Psoas muscle (tissue), 8 donors: ENCODE measurements around the gene KRTAP8-1. TPM values are rescaled to one million over a fixed set of nuclear protein-coding genes. Genes with fewer than 3 reads are reported as not detected.

Experiments used
- ATAC-seq, 4 donors: fragments of 200-7000 bp; cut with Tn5 transposase; one replicate each; pipeline ENCODE4 v1.9.1; 2020; ENCODE audit warnings: moderate library complexity in 3 of 4, mild to moderate bottlenecking in 2 of 4
- DNase-seq, 2 donors: peaks; one replicate each; pipeline ENCODE4 v3.0.0-alpha.2; 2020
- H3K27ac ChIP-seq: fragments of 200-600 bp; one replicate; pipeline ENCODE4 v1.8.0; 2022
- H3K27me3 ChIP-seq, 3 donors: fragments of 200-600 bp in 1 of 3; one replicate each; pipeline versions ENCODE4 v1.6.1 to v1.8.0; 2013 to 2022; ENCODE audit warnings: low read length in 2 of 3, mild to moderate bottlenecking in 2 of 3, moderate library complexity in 1 of 3; ENCODE audit not compliant: insufficient read depth in 3 of 3
- H3K36me3 ChIP-seq, 2 donors: fragments of 200-600 bp in 1 of 2; one replicate each; pipeline versions ENCODE4 v1.6.1 to v1.8.0; 2013 to 2022; ENCODE audit warnings: low read depth in 1 of 2, mild to moderate bottlenecking in 1 of 2, moderate library complexity in 1 of 2; ENCODE audit not compliant: insufficient read depth in 1 of 2
- H3K4me1 ChIP-seq: fragments of 200-600 bp; one replicate; pipeline ENCODE4 v1.8.0; 2022
- H3K4me3 ChIP-seq: fragments of 200-600 bp; one replicate; pipeline ENCODE4 v1.8.0; 2022; ENCODE audit warnings: mild to moderate bottlenecking
- H3K9me3 ChIP-seq: fragments of 200-600 bp; one replicate; pipeline ENCODE4 v1.8.0; 2022
- WGBS, 3 donors: extraction: QIAGEN DNeasy Blood & Tissue Kit; methylation state at CpG; one replicate each; pipeline versions ENCODE4 v1.1.6 to v1.1.7; 2013; 5-methylcytosine and 5-hydroxymethylcytosine counted together
- intact Hi-C, 2 donors: fragments of 100-400 bp; cut with DNase I; formaldehyde crosslinking; loops; one replicate each; pipeline versions ENCODE4 v1.11.0 to v1.14.2; 2022
- polyA plus RNA-seq, 3 donors: library from polyadenylated mRNA; stranded (reverse); fragments of 200-250 nt; gene quantifications; one replicate each; pipeline ENCODE4 v1.2.3, GENCODE V29; 2013
- total RNA-seq, 4 donors: library from RNA; stranded (reverse); fragmentation: NEBNext Ultra II Directional in 2 of 4; extraction: Animal tissue kit (Norgen Biotek cat#: 25700) in 2 of 4; gene quantifications; one replicate each; pipeline versions ENCODE4 v1.2.1 to v1.2.4, GENCODE V29; 2021 to 2023
- TF ChIP-seq, protein P1 (sequence below): fragments of 200-600 bp; IDR thresholded peaks from one replicate; pipeline ENCODE4 v1.8.0; 2022; ENCODE audit warnings: antibody characterized with exemption
- donor health status: healthy with polysubstance abuse.
- donor health status: DM: no; HTN: no; CAD: no; lungs with moderate emphysema.
- donor health status: Bipolar disorder and iron deficiency.
- donor health status: healthy.
- donor health status: DM: yes; HTN: yes; CAD: no.
- donor health status: DM: no; HTN: no; CAD: no.
- donor health status: DM: no; HTN: no; CAD: no.
- donor health status: DM: yes; HTN: yes; CAD: no.

KRTAP8-1 gene
- total and polyA plus RNA-seq, 7 donors, result not detected

DNA sequence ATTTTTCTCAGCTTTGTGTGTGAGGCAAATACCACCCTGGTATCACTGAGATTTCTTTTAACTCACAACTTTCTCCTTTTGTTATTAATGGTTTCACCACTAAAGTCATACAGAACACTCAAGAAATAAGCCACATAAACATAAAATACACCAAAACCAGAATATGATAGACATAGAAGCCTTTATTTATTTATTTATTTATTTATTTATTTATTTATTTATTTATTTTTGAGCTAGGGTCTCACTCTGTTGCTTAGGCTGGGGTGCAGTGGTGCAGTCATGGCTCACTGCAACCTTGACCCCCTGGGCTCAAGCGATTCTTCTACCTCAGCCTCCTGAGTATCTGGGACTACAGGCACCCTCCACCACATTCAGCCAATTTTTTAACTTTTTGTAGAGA, 12.5 kb downstream of the KRTAP8-1 start:
- no peaks in the 10 kb centered on the region for H3K4me1 ChIP-seq
- H3K9me3 ChIP-seq, result no peaks in the 10 kb centered on the region
- 79 to 86% (median 81%) methylated on average over 1 of the region's 1 CpG for WGBS, 3 donors
- no peaks in the 10 kb centered on the region for H3K27me3 ChIP-seq
- DNase-seq (no peak), ATAC-seq (no peak)
- intact Hi-C loops, result no loop called here
- no peak overlapping the region for H3K27ac ChIP-seq
- no peaks in the 10 kb centered on the region for H3K36me3 ChIP-seq
- TF ChIP-seq, protein P1, sequence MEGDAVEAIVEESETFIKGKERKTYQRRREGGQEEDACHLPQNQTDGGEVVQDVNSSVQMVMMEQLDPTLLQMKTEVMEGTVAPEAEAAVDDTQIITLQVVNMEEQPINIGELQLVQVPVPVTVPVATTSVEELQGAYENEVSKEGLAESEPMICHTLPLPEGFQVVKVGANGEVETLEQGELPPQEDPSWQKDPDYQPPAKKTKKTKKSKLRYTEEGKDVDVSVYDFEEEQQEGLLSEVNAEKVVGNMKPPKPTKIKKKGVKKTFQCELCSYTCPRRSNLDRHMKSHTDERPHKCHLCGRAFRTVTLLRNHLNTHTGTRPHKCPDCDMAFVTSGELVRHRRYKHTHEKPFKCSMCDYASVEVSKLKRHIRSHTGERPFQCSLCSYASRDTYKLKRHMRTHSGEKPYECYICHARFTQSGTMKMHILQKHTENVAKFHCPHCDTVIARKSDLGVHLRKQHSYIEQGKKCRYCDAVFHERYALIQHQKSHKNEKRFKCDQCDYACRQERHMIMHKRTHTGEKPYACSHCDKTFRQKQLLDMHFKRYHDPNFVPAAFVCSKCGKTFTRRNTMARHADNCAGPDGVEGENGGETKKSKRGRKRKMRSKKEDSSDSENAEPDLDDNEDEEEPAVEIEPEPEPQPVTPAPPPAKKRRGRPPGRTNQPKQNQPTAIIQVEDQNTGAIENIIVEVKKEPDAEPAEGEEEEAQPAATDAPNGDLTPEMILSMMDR, result no peak
- no peak overlapping the region for H3K4me3 ChIP-seq

DNA sequence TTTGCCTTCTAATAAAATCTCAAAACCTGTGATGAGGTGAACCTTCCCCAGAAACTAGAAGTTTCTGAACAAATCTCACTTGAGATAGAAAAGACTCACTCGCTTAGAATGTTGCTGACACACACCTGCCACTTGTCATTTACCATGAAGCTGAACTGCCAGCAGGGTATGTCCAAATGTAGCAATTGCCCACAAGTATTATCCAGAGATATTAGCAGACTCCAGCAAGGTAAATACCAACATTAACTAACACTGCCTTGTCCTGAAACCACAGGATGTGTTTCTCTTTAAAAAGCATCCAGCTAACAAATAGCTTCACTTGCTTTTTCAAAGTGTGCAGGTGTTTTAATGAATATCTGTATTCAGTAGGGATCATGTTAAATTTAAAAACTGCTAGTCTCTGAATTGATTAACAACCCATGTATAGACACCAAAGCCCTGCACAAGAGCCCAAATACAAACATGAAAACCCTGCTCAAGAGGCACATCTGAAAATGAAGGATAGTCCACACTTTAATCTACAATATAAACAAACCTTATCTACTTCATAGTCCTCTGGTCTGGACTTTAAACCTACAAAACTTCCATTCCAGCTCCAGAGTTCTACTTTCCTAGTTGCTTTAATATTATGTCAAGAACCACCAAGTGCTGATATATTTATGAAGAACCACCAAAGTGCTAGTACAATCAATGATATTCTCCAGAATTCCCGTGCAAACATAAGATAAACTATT, 19.3 kb downstream of the KRTAP8-1 start:
- H3K36me3 ChIP-seq, result no peaks in the 10 kb centered on the region
- no peak overlapping the region for H3K4me3 ChIP-seq
- TF ChIP-seq, protein P1, result no peak
- DNase-seq, result no peak
- H3K27ac ChIP-seq, result no peak overlapping the region
- 56 to 60% (median 57%) methylated on average over 2 of the region's 2 CpGs for WGBS, 3 donors
- H3K9me3 ChIP-seq, result no peaks in the 10 kb centered on the region
- no peaks in the 10 kb centered on the region for H3K4me1 ChIP-seq
- ATAC-seq, result no peak
- intact Hi-C loops, result no loop called here
- no peaks in the 10 kb centered on the region for H3K27me3 ChIP-seq

DNA sequence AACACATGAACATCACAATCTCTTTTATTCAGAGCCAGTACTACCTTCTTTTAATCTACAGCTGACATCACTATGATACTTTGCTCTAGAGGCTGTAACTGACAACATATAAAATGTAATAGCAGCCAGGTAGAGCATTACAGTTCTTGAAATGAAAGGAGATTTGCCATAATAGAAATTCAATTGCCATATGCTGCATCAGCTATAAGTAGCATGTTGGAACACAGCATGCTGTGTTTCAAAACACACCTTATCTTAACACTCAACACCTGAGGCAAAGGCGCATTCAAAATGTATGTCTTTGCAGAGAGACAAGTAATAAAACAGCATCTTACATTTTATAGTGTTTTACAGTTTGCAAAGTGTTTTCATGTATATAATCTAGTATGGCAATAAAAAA, 33.8 kb downstream of the KRTAP8-1 start:
- no peak overlapping the region for H3K27ac ChIP-seq
- H3K27me3 ChIP-seq, result no peaks in the 10 kb centered on the region
- H3K36me3 ChIP-seq, result no peaks in the 10 kb centered on the region
- DNase-seq (no peak), ATAC-seq (no peak)
- no peaks in the 10 kb centered on the region for H3K4me1 ChIP-seq
- H3K9me3 ChIP-seq, result no peaks in the 10 kb centered on the region
- 90 to 95% (median 93%) methylated on average over 1 of the region's 1 CpG for WGBS, 3 donors
- no peak overlapping the region for H3K4me3 ChIP-seq
- intact Hi-C loops, result no loop called here
- TF ChIP-seq, protein P1, result no peak

DNA sequence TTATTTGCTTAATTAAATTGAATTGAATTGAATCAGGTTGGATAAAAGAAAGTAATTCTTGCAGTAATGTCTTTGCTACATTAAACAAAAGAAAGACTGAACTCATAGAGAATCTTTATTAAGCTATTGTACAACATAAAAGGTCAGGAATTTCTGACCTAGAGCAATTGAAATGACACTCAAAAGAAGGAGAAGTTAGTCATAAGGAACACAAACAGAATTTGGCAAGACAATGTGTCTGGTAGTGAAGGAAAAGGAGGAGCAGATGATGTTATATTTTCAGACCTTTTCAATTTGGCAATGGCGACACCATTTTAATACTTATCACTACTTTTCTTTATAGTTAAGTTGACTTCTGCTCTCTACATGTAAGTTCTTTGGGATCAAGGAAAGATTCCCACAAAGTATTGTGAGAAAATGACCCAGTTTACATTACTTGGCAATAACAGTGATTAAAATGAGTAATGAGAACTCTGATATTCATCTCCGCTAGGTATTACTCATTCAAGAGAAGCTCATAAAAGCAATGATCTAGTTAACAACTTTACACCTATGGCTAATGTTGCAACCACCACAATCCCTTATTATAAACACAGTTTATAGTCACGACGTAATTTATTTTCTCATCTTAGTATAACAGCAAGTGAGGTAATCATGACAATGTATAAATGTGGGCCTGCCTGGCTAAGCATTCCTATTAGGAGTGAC, 43.2 kb downstream of the KRTAP8-1 start:
- TF ChIP-seq, protein P1, result no peak
- ATAC-seq (no peak), DNase-seq (no peak)
- H3K27me3 ChIP-seq, result no peaks in the 10 kb centered on the region
- no peak overlapping the region for H3K4me3 ChIP-seq
- H3K36me3 ChIP-seq, result no peaks in the 10 kb centered on the region
- H3K27ac ChIP-seq, result no peak overlapping the region
- intact Hi-C loops, result no loop called here
- no peaks in the 10 kb centered on the region for H3K4me1 ChIP-seq
- WGBS, 3 donors, result 94 to 98% (median 95%) methylated on average over 4 of the region's 4 CpGs
- H3K9me3 ChIP-seq, result no peaks in the 10 kb centered on the region

Other genes starting within 250 kb of the KRTAP8-1 start
- gene KRTAP22-2, start 222.9 kb downstream of the KRTAP8-1 start, total RNA-seq, result not detected
- not detected for gene KRTAP22-2, start 222.9 kb downstream of the KRTAP8-1 start, polyA plus RNA-seq
- not detected for gene KRTAP6-3, start 220.8 kb downstream of the KRTAP8-1 start, total RNA-seq
- not detected for gene KRTAP6-3, start 220.8 kb downstream of the KRTAP8-1 start, polyA plus RNA-seq
- not detected for gene KRTAP6-2, start 214.4 kb downstream of the KRTAP8-1 start, total RNA-seq
- not detected for gene KRTAP6-2, start 214.4 kb downstream of the KRTAP8-1 start, polyA plus RNA-seq
- gene KRTAP22-1, start 212.2 kb downstream of the KRTAP8-1 start, total RNA-seq, result not detected
- gene KRTAP22-1, start 212.2 kb downstream of the KRTAP8-1 start, polyA plus RNA-seq, result not detected
- gene KRTAP6-1, start 199.3 kb downstream of the KRTAP8-1 start, total RNA-seq, result not detected
- not detected for gene KRTAP6-1, start 199.3 kb downstream of the KRTAP8-1 start, polyA plus RNA-seq
- not detected for gene KRTAP20-1, start 196.8 kb downstream of the KRTAP8-1 start, total RNA-seq
- gene KRTAP20-1, start 196.8 kb downstream of the KRTAP8-1 start, polyA plus RNA-seq, result not detected
- gene KRTAP20-4, start 192.6 kb downstream of the KRTAP8-1 start, total RNA-seq, result not detected
- gene KRTAP20-4, start 192.6 kb downstream of the KRTAP8-1 start, polyA plus RNA-seq, result not detected
- gene KRTAP20-2, start 178.1 kb downstream of the KRTAP8-1 start, total RNA-seq, result not detected
- not detected for gene KRTAP20-2, start 178.1 kb downstream of the KRTAP8-1 start, polyA plus RNA-seq
- not detected for gene KRTAP20-3, start 170.4 kb downstream of the KRTAP8-1 start, total RNA-seq
- gene KRTAP20-3, start 170.4 kb downstream of the KRTAP8-1 start, polyA plus RNA-seq, result not detected
- not detected for gene KRTAP21-3, start 94.5 kb downstream of the KRTAP8-1 start, total RNA-seq
- gene KRTAP21-3, start 94.5 kb downstream of the KRTAP8-1 start, polyA plus RNA-seq, result not detected
- not detected for gene KRTAP21-2, start 66.0 kb downstream of the KRTAP8-1 start, total RNA-seq
- gene KRTAP21-2, start 66.0 kb downstream of the KRTAP8-1 start, polyA plus RNA-seq, result not detected
- gene KRTAP21-1, start 57.8 kb downstream of the KRTAP8-1 start, total RNA-seq, result not detected
- not detected for gene KRTAP21-1, start 57.8 kb downstream of the KRTAP8-1 start, polyA plus RNA-seq
- not detected for gene KRTAP7-1, start 16.5 kb upstream of the KRTAP8-1 start, total RNA-seq
- not detected for gene KRTAP7-1, start 16.5 kb upstream of the KRTAP8-1 start, polyA plus RNA-seq
- not detected for gene KRTAP11-1, start 68.3 kb upstream of the KRTAP8-1 start, total RNA-seq
- not detected for gene KRTAP11-1, start 68.3 kb upstream of the KRTAP8-1 start, polyA plus RNA-seq
- not detected for gene KRTAP19-8, start 225.2 kb upstream of the KRTAP8-1 start, total RNA-seq
- gene KRTAP19-8, start 225.2 kb upstream of the KRTAP8-1 start, polyA plus RNA-seq, result not detected